A172 (cell line): ENCODE data around the gene EFCC1. TPM values are rescaled to one million over a fixed set of nuclear protein-coding genes. Genes with fewer than 3 reads are reported as not detected.

Experiments
- DNase-seq: peaks from one replicate; pipeline ENCODE4 v3.0.0-alpha.2; 2015; ENCODE audit warnings: low spot score
- total RNA-seq: library from RNA; depleted of rRNA; stranded (reverse); fragments of >200 nt; shearing (Covaris generic); gene quantifications from 2 replicates; pipeline ENCODE4 v1.2.3, GENCODE V29; 2014

The EFCC1 gene
- total RNA-seq, 1 experiment from 2014 or later: 0.29 TPM

GRCh38 chr3:129014793-129015345 is 13.8 kb downstream of the EFCC1 start:
- DNase-seq: no peak

- DNase-seq: peak; percentile 37
Observed at GRCh38 chr3:129015388-129016105, 14.4 kb downstream of the EFCC1 start.

GRCh38 chr3:129016356-129016719 is 15.2 kb downstream of the EFCC1 start:
- DNase-seq: peak; percentile 41

GRCh38 chr3:129016720-129017483 is 15.8 kb downstream of the EFCC1 start:
- DNase-seq: peak; percentile 27

GRCh38 chr3:129017484-129017899 is 16.4 kb downstream of the EFCC1 start:
- no peak for DNase-seq

GRCh38 chr3:129018271-129018670 is 17.2 kb downstream of the EFCC1 start:
- DNase-seq: no peak

GRCh38 chr3:129018751-129019150 is 17.6 kb downstream of the EFCC1 start:
- DNase-seq: no peak

GRCh38 chr3:129019266-129019665 is 18.2 kb downstream of the EFCC1 start:
- DNase-seq: no peak

- no peak for DNase-seq
Observed at GRCh38 chr3:129020691-129021090, 19.6 kb downstream of the EFCC1 start.

- DNase-seq: peak; percentile 50
Observed at GRCh38 chr3:129021140-129021551, 20.0 kb downstream of the EFCC1 start.

- no peak for DNase-seq
Observed at GRCh38 chr3:129022114-129023007, 21.3 kb downstream of the EFCC1 start.

GRCh38 chr3:129023008-129023358 is 21.9 kb downstream of the EFCC1 start:
- DNase-seq: no peak

- no peak for DNase-seq
Observed at GRCh38 chr3:129023909-129024308, 22.8 kb downstream of the EFCC1 start.

GRCh38 chr3:129025108-129025507 is 24.0 kb downstream of the EFCC1 start:
- DNase-seq: no peak

GRCh38 chr3:129025691-129026435 is 24.8 kb downstream of the EFCC1 start:
- no peak for DNase-seq

- DNase-seq: peak; percentile 94
Observed at GRCh38 chr3:129026728-129027543, 25.8 kb downstream of the EFCC1 start.

GRCh38 chr3:129027544-129027880 is 26.4 kb downstream of the EFCC1 start:
- no peak for DNase-seq

- no peak for DNase-seq
Observed at GRCh38 chr3:129028866-129029265, 27.8 kb downstream of the EFCC1 start.

GRCh38 chr3:129030611-129031010 is 29.5 kb downstream of the EFCC1 start:
- no peak for DNase-seq

GRCh38 chr3:129031476-129032215 is 30.5 kb downstream of the EFCC1 start:
- DNase-seq: no peak
